Tibial nerve (tissue), 4 donors: ENCODE measurements around the gene CLRN2. TPM values are rescaled to one million over a fixed set of nuclear protein-coding genes. Genes with fewer than 3 reads are reported as not detected.

Experiments
- DNase-seq, 2 donors: peaks; one replicate each; pipeline ENCODE4 v3.0.0-alpha.2; 2019; ENCODE audit warnings: low spot score in 2 of 2
- H3K27ac ChIP-seq, 4 donors: fragments of 200-600 bp; sonication (generic) in 3 of 4; one replicate each; pipeline ENCODE4 v1.5.1; 2017 to 2019; ENCODE audit warnings: mild to moderate bottlenecking in 1 of 4
- H3K27me3 ChIP-seq, 2 donors: fragments of 200-600 bp; sonication (generic) in 1 of 2; one replicate each; pipeline versions ENCODE4 v1.5.1 to v1.6.0; 2017 to 2019
- H3K36me3 ChIP-seq, 3 donors: fragments of 200-600 bp; sonication (generic); one replicate each; pipeline ENCODE4 v1.5.1; 2018 to 2019
- H3K4me1 ChIP-seq, 4 donors: fragments of 200-600 bp; sonication (generic) in 3 of 4; one replicate each; pipeline ENCODE4 v1.5.1; 2017 to 2019
- H3K4me3 ChIP-seq, 4 donors: fragments of 200-600 bp; sonication (generic) in 3 of 4; one replicate each; pipeline ENCODE4 v1.5.1; 2017 to 2019; ENCODE audit warnings: mild to moderate bottlenecking in 1 of 4, moderate library complexity in 1 of 4
- H3K9me3 ChIP-seq, 4 donors: fragments of 200-600 bp; sonication (generic) in 3 of 4; one replicate each; pipeline ENCODE4 v1.5.1; 2017 to 2019
- EP300 ChIP-seq, 2 donors: sonication (generic); formaldehyde crosslinking; IDR thresholded peaks; one replicate each; pipeline ENCODE4 v1.6.1; 2017; ENCODE audit warnings: antibody characterized with exemption in 2 of 2, mild to moderate bottlenecking in 1 of 2
- POLR2A ChIP-seq, 2 donors: fragments of 450-650 bp; IDR thresholded peaks; one replicate each; pipeline ENCODE4 v1.6.1; 2017; ENCODE audit warnings: antibody characterized with exemption in 2 of 2, mild to moderate bottlenecking in 2 of 2, moderate library complexity in 2 of 2
- WGBS, 2 donors: methylation state at CpG; one replicate each; pipeline ENCODE4 v1.1.5; 2018; 5-methylcytosine and 5-hydroxymethylcytosine counted together
- total RNA-seq, 4 donors: library from RNA; depleted of rRNA; stranded (reverse); fragments of >200 nt; gene quantifications; one replicate each; pipeline ENCODE4 v1.1.0, GENCODE V29; 2016
- TF ChIP-seq, protein P1 (sequence below), 5 experiments: fragments of 200-600 bp in 3 of 5; fragments of 450-650 bp in 2 of 5; sonication (generic) in 3 of 5; IDR thresholded peaks; one replicate each; pipeline ENCODE4 v1.5.1; 2016 to 2019; ENCODE audit warnings: antibody characterized with exemption in 5 of 5, mild to moderate bottlenecking in 3 of 5, moderate library complexity in 2 of 5

The CLRN2 gene
- total RNA-seq, 4 donors from 2014 or later, result not detected

- TF ChIP-seq POLR2A (IDR thresholded peaks at IDR 0.05) (no peak), EP300 (IDR thresholded peaks at IDR 0.05) (no peak)
- TF ChIP-seq, protein P1, sequence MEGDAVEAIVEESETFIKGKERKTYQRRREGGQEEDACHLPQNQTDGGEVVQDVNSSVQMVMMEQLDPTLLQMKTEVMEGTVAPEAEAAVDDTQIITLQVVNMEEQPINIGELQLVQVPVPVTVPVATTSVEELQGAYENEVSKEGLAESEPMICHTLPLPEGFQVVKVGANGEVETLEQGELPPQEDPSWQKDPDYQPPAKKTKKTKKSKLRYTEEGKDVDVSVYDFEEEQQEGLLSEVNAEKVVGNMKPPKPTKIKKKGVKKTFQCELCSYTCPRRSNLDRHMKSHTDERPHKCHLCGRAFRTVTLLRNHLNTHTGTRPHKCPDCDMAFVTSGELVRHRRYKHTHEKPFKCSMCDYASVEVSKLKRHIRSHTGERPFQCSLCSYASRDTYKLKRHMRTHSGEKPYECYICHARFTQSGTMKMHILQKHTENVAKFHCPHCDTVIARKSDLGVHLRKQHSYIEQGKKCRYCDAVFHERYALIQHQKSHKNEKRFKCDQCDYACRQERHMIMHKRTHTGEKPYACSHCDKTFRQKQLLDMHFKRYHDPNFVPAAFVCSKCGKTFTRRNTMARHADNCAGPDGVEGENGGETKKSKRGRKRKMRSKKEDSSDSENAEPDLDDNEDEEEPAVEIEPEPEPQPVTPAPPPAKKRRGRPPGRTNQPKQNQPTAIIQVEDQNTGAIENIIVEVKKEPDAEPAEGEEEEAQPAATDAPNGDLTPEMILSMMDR (IDR thresholded peaks at IDR 0.05), result no peak
- H3K4me1 ChIP-seq, result peaks cover 0 to 16% (median 6%) of the 10 kb centered on the region in 4 donors
- H3K27ac ChIP-seq, result no peak overlapping the region
- H3K27me3 ChIP-seq, result no peaks in the 10 kb centered on the region
- no peak overlapping the region for H3K4me3 ChIP-seq
- DNase-seq, result no peak
- H3K9me3 ChIP-seq, result no peaks in the 10 kb centered on the region
- H3K36me3 ChIP-seq, result peaks cover 0 to 81% (median 0%) of the 10 kb centered on the region in 3 donors
- WGBS, 2 donors, result 70 to 89% methylated on average over 4 of the region's 4 CpGs
These were observed 21.3 kb upstream of the CLRN2 start for GRCh38 chr4:17493619-17494018.

DNA sequence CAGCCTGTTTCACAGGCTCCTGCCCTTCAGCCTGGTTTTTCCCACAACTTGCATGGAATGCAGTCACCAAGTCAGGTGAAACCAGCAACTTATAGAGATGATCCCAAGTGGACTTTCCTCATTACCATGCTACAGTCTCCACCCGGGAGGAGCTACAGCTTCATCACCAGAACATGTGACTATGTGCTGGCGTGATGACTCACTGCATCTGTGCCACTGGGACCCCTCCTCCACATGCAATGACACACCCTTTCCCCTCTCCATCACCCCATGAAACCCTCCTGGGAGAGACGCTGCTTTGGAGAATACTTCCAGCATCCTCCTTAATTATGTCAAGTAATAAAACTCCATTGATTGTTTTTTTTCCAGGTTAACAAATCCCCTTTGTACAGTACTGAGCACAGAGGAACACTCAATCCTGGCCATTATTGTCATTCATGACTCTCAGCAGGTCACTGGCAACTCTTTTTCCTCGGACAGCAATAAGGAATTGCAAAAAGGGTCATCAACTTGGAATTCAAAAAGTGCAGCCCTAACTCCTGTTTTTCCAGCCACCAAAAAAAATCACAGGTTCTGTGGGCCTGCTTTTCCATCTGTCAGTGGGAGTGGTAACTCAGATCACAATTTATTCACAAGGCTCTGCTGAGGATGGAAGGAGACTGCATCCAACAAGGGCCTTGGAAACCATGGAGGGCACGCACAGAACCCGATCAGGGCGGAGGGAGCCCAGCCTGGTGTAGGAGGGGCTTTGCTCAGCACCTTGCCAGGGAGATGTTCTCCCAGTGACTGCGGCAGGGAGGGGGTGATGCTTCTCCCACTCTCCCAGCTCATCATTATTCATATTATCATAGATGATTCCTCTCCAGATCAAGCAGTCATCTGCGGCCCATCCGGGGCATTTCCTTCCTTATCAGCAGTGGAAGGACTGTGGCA, 20.4 kb upstream of the CLRN2 start:
- peaks cover 0 to 81% (median 0%) of the 10 kb centered on the region in 3 donors for H3K36me3 ChIP-seq
- H3K4me3 ChIP-seq, result no peak overlapping the region
- TF ChIP-seq, protein P1 (IDR thresholded peaks at IDR 0.05), result no peak
- TF ChIP-seq EP300 (IDR thresholded peaks at IDR 0.05), result no peak
- no peak for TF ChIP-seq POLR2A (IDR thresholded peaks at IDR 0.05)
- 62 to 77% methylated on average over 10 of the region's 10 CpGs for WGBS, 2 donors
- no peaks in the 10 kb centered on the region for H3K27me3 ChIP-seq
- no peak for DNase-seq
- peaks cover 0 to 16% (median 6%) of the 10 kb centered on the region in 4 donors for H3K4me1 ChIP-seq
- no peak overlapping the region for H3K27ac ChIP-seq
- H3K9me3 ChIP-seq, result no peaks in the 10 kb centered on the region

DNA sequence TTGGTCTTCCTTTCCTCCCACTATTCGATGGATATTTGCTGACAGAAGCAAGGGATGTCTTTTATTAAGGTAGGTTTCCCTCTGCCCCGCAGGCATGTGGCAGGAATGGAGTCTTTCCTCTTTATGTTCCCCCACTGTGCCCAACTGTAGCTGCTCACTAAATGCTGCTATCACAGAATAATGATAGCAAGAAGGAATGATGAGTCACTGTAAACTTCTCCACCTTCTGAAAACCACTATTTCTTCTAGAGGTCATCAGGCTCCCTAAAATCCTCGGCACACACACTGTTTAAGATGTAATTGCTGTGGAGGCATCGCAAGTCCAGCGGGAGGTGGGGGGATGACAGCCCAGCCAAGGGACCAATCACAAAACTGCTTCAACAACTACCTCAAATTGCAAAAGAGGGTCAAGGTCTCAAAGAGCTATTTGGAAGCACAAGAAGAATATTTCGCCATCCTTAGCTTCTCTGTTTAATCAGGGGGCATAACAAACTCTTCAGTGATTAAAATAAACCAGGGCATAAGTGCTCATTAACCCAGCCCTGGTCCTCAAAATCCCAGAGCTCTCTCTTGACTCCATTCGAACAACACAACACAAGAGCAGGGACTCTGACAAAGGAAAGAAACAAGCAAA, 17.0 kb upstream of the CLRN2 start:
- H3K36me3 ChIP-seq, result peaks cover 0 to 83% (median under 1%) of the 10 kb centered on the region in 3 donors

DNA sequence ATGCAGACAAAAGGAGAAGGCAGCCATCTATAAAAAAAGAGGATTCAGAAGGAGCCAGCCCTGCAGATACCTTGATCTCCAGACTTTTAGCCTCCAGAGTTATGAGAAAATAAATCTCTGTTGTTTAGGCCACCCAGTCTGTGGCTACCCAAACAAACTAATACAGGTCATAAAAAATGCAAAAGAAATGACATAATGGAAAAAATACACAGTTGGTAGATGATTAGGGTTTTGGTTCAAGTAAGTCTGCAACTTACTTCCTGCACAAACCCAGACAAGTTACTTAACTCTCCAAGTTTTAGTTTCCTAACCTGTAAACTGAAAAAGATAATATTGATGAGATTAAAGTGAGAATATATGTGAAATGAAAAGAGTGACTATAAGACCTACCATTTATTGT, 14.4 kb upstream of the CLRN2 start:
- no peaks in the 10 kb centered on the region for H3K4me1 ChIP-seq
- no peaks in the 10 kb centered on the region for H3K9me3 ChIP-seq
- H3K27ac ChIP-seq, result no peak overlapping the region
- no peak for DNase-seq
- peaks cover 0 to 80% (median 6%) of the 10 kb centered on the region in 3 donors for H3K36me3 ChIP-seq
- H3K4me3 ChIP-seq, result no peak overlapping the region
- no peak for TF ChIP-seq POLR2A (IDR thresholded peaks at IDR 0.05)
- TF ChIP-seq, protein P1 (IDR thresholded peaks at IDR 0.05), result no peak
- TF ChIP-seq EP300 (IDR thresholded peaks at IDR 0.05), result no peak
- H3K27me3 ChIP-seq, result no peaks in the 10 kb centered on the region

More for the DNA sequence above, 17.0 kb upstream of the CLRN2 start:
- peaks cover 0 to 10% (median 3%) of the 10 kb centered on the region in 4 donors for H3K4me1 ChIP-seq
- no peak overlapping the region for H3K4me3 ChIP-seq
- no peak for DNase-seq
- no peaks in the 10 kb centered on the region for H3K9me3 ChIP-seq
- H3K27ac ChIP-seq, result no peak overlapping the region
- no peaks in the 10 kb centered on the region for H3K27me3 ChIP-seq
- WGBS, 2 donors, result 84% methylated on average over 7 of the region's 7 CpGs
- no peak for TF ChIP-seq POLR2A (IDR thresholded peaks at IDR 0.05)
- no peak for TF ChIP-seq EP300 (IDR thresholded peaks at IDR 0.05)
- TF ChIP-seq, protein P1 (IDR thresholded peaks at IDR 0.05), result no peak

DNA sequence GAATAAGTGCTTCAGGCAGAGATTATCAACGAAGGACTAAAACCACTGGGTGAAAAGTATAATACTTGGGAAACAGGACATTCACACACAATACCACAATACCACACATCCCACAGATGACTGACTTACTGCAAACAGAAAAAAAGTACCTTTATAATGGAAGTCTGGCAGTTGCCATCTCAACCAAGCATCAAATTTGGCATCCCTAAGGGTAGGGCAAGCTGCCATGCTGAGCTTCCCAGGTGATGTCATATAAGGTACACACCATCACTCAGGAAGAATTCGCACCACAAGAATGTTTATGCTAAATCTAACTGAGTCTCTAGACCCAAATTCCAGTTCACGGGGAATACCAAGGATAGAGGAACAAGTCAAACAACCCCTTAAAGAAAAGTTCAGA, 12.2 kb upstream of the CLRN2 start:
- 92 to 93% methylated on average over 3 of the region's 3 CpGs for WGBS, 2 donors
- H3K4me1 ChIP-seq, result no peaks in the 10 kb centered on the region
- no peak for TF ChIP-seq POLR2A (IDR thresholded peaks at IDR 0.05)
- no peaks in the 10 kb centered on the region for H3K27me3 ChIP-seq
- peaks cover 0 to 73% (median 6%) of the 10 kb centered on the region in 3 donors for H3K36me3 ChIP-seq
- H3K9me3 ChIP-seq, result no peaks in the 10 kb centered on the region
- H3K27ac ChIP-seq, result no peak overlapping the region
- no peak overlapping the region for H3K4me3 ChIP-seq
- DNase-seq, result no peak
